HG03196 (cell line): Measurements from ENCODE around the gene DNAJB13.
"Not testable (repeated sequence)": the region's sequence is repeated elsewhere in the genome, so short reads cannot be mapped to it uniquely, and the experiment has no call there.

ENCODE experiments used
- ATAC-seq: cut with Tn5 transposase; IDR thresholded peaks from one replicate; pipeline ENCODE4 v1.9.1; 2021; ENCODE audit not compliant: unreplicated experiment

DNAJB13 gene

DNA sequence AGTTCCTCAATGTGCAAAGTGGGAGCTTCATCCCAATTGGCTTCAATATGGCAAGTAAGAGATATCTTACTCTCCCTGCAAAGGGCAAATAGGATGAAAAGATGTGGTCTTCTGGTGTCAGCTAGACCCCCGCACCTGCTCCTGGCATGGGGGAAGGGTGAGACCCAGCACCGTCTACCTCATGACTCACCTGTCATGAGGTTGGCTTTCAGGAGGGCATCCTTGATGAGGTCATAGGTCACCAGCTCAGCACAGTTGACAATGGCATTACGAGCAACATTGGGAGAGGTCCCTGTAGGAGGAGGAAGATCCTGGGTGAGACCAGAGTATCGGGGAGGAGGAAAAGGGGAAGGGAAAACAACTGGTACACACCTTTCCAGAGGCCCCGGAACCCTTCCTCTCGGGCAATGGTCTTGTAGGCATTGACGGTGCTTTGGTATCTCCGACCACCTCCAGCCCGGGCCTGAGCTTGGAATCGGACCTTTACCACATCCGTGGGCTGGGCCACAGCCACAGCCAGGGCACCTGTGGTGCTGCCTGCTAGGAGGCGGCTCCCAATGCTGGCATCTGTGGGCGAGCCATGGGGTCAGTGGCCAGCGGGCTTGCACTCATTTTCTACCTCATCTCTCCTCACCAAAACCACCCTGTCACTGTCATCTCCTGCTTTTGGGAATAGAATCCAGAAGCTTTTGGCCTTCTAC lies 25.8 kb downstream of the DNAJB13 start:
- no peak for ATAC-seq

DNA sequence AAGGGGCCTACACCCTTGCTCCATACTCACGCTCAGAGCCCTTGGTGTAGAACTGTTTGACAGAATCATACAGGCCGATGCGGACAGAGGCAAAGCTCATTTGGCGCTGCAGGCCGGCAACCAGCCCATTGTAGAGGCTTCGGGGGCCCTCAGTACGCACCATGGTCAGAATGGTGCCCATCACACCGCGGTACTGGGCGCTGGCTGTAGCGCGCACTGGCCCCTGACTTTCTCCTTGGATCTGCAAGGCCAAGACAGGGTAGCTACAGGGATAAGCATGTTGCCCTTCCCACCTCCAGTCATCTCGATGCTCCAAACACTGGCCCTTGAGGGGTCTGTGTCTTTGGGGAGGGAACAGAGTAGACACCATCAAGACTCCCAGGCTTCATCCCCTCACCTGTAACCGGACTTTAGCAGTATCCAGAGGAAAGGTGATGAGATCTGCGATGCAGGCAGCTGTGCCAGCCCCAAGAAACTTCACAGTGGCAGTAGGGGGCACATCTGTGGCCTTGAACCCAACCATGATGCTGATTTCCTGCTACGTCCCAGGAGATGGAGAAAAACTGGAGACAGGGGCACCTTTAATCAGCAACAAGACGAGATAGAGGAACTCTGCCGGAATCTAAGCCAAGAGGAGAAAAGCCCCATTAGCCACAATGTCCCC lies 27.2 kb downstream of the DNAJB13 start:
- no peak for ATAC-seq

GRCh38 chr11:73978576-73979086 lies 27.8 kb downstream of the DNAJB13 start:
- ATAC-seq = no peak

DNA sequence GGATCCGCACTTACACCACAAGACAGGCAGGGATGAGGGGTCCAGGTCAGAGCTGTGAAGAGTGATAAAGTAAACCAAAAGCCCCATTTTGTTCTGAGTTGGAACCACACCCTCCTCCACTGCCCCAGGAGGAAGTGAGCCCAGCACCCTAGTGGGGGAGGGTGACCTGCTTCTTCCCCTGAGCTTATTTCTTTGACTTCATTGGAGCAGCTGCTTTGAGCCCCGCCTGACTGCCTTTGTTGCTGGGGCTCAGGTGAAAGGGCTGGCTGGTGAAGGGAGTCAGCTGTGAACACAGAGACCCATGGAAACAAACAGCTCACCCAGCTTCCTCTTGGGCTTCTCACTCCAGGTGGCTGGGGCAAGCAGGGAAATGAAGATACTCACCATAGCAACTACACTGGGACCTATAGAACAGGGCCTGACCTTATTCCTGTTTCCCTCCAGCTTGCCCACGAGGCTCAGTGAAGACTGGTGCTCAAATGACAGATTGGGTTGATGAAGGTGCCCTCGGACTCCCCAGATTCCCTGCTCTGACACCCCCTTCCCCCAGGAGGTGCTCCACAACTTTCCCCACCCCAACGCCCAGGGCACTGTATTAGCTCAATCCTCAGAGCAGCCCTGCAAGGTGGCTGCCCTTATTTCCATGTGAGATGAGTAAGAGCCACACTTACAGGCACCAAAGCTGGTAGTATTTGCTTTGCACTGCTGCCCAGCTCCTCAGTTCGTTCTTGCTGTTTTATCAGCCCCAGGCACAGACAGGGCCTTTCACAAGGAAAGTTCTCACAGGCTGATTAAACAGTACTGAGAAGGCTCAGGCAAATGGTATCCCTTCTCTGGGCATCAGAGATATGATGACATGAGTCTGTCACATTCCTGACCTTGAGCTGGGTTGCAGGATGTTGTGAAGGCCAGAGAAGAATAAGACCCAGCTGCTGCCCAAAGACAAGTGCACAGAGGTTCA lies 29.5 kb downstream of the DNAJB13 start:
- peak; percentile 32 for ATAC-seq

GRCh38 chr11:73981051-73981805 lies 30.4 kb downstream of the DNAJB13 start:
- ATAC-seq = no peak

- ATAC-seq = peak; percentile 49
Observed at GRCh38 chr11:73982595-73982989, 31.8 kb downstream of the DNAJB13 start, which contains the start of gene UCP2. Gene UCP2, minus strand, starts transcription at chr11:73982843. Its CDS starts 4,465 bp downstream, at chr11:73978378.

GRCh38 chr11:73982990-73983740 lies 32.3 kb downstream of the DNAJB13 start:
- peak; percentile 67 for ATAC-seq

- ATAC-seq = no peak
Observed at GRCh38 chr11:73983741-73984538, 33.1 kb downstream of the DNAJB13 start.

- not testable (repeated sequence) for ATAC-seq
Observed at GRCh38 chr11:73985661-73986060, 34.8 kb downstream of the DNAJB13 start.

DNA sequence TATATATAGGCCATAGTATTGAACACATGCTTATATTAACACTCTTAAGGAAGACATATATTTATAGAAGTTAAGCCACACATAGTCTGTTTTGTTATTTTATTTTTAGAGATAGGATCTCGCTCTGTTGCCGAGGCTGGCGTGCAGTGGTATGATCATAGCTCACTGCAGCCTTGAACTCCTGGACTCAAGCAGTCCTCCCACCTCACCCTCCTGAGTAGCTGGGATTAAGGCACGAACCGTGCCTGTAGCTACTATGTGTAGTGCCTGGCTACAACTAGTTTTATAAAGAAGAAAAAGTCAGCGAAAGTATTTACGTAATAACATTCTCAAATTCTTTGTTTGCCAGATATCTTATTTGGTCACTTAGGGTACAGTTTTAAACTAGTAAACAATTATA lies 37.4 kb downstream of the DNAJB13 start:
- ATAC-seq = no peak

DNA sequence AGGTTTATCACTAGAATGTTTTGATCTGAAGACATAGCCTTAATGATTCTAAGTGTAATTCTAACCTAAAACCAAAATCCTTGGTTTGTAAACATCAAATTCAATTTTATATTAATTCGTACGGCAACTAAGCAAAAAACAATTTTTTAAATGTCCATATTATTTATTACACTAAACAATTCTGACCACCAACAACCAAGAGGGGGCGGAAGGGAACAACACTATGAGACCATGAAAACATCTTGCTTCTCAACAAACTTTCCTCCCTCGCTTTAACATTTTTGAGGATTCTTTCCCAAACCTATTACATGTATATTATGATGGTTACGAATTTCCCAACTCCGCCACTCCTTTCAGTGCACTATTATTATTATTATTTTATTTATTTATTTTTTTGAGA lies 38.3 kb downstream of the DNAJB13 start:
- ATAC-seq = no peak

DNA sequence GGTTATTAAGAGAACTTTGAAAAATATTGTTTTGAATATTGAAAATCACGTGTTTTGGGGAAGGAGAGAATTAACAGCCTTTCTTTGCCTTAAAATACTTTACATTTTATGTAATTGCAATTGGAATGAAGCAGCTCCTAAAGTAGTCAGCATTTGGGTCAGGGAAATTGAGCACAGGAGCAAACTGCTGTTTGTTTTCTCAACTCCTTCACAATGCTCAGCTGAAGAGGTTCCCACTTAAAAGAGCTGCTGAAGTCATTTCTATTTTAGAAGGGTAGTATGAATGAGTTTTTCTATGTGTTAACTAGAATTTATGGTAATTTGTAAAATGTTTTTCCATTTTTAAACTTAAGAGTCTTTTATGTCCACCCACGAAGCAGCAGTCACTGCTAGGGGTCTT lies 39.9 kb downstream of the DNAJB13 start:
- no peak for ATAC-seq

DNA sequence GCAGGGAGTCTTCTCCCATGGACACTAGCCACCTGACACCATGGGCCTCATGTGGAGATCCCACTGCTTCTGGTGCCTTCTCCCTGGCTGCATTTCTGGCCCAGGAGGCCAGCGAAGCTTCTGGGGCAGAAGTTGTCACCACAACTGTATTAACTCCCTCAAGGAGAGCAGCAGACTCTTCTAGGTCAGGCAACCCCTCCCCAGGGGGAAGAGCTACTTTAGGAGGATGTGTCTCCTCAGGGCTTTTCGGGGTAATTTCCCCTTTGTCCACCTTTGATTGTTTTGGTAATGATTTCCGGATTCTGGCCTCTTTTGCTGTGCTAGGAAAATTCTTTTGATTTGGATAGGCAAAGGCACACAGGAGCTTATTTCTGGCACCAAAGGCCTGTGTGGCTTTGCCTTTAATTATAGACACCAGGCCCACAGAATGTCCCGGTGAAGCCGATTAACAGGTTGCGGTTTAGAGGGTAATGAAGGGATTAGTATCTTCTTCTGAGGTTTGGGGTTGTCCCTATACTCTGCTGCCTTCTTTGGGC lies 40.7 kb downstream of the DNAJB13 start:
- ATAC-seq = no peak

DNA sequence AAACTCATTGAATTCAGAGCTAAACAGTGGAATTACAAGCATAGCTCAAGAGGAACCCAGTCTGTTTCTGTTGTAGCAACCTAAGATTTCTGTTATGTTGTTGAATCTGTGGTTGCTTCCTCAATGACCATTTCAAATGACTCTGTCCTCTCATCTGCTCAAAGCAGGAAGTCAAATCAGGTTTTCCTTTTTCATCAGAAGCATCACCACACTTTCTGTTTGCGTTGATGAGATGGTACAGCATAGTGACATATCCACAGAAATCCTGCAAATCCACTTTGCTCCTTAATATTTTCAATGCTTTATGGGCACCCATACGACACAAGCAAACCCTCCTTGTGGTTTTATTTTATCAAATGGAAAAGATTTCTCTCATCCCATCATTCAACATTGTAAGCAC lies 44.4 kb downstream of the DNAJB13 start:
- ATAC-seq = no peak

DNA sequence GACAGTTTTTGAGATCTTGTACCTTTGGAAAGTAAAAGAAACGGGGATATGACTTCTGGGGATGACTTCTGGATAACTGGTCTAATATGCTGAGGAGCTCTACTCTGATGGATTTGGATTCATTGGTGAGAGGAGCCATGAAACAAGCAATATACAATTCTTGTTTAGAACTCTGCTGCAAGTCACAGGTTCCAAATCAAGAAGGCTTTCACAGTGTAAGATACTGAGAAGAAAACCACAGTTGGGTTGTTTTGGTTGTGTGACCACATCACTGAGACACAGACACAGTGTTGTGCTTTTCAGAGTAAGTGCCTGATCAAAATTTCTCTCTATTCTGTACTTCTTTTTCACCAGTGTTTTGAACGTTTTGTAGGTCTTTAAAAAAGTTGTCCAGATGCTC lies 44.9 kb downstream of the DNAJB13 start:
- peak; percentile 42 for ATAC-seq

DNA sequence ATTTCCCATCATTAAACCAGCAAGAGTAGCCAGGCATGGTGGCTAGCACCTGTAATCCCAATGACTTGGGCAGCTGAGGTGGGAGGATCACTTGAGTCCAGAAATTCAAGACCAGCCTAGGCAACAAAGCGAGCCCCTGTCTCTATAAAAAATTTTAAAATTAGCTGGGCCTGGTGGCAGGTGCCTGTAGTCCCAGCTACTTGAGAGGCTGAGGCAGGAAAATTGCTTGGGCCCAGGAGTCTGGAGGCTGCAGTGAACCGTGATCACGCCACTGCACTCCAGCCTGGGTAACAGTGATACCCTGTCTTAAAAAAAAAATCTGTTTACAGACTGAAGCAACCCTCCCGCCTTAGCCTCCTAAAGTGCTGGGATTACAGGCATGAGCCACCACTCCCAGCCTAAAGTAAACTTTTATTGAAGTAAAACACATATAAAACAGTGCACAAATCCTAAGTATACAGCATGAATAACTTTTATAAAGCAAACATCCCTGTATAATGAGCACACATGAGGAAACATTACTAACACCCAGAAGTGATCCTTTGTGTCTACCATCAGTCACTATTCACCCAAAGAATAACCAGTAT lies 45.4 kb downstream of the DNAJB13 start:
- no peak for ATAC-seq

DNA sequence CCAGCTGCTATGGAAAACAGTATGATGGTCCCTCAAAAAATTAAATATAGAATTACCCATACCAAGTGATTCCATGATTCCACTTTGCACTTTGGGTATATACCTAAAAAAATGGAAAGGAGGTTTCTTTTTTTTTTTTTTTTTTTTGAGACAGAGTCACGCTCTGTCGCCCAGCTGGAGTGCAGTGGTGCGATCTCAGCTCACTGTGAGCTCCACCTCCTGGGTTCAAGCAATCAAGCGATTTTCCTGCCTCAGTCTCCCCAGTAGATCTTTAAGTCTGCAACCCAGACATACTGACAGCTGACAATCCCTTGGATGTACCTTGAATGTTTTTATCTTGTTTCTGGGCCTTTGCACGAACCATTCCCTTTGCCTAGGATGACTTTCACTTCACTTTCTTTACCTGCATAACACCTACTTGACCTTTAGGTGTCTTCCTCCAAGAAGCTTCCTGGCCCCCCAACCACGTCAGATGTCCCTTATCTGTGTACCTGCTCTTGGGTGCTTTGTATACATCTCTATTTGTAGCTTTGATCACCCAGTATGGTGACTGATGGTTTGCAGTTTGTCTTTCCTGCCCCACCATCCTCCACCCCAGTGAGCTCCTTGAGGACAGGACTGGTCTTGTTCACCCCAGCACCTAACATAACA lies 46.4 kb downstream of the DNAJB13 start:
- ATAC-seq = no peak
